Bone marrow (tissue), 2 donors: ENCODE measurements around the gene CDKN2B-AS1.

Source experiments
- DNase-seq, 2 donors: peaks; one replicate each; lab custom pipeline; 2025; lab: John Stamatoyannopoulos, UW

CDKN2B-AS1 gene

GRCh38 chr9:22118810-22119521 is 124.4 kb downstream of the CDKN2B-AS1 start:
- DNase-seq: no peak

GRCh38 chr9:22119522-22120158 is 125.0 kb downstream of the CDKN2B-AS1 start:
- DNase-seq: no peak

GRCh38 chr9:22120159-22120549 is 125.6 kb downstream of the CDKN2B-AS1 start:
- DNase-seq: no peak

GRCh38 chr9:22120595-22120994 is 126.0 kb downstream of the CDKN2B-AS1 start:
- no peak for DNase-seq

- DNase-seq: no peak
These were observed 129.8 kb downstream of the CDKN2B-AS1 start for GRCh38 chr9:22124263-22125011.

GRCh38 chr9:22129133-22129532 is 134.5 kb downstream of the CDKN2B-AS1 start:
- DNase-seq: no peak

- DNase-seq: no peak
These were observed 135.0 kb downstream of the CDKN2B-AS1 start for GRCh38 chr9:22129633-22130032.

GRCh38 chr9:22131817-22132216 is 137.2 kb downstream of the CDKN2B-AS1 start:
- no peak for DNase-seq

- DNase-seq: no peak
These were observed 139.8 kb downstream of the CDKN2B-AS1 start for GRCh38 chr9:22134390-22134789.

- no peak for DNase-seq
These were observed 142.0 kb downstream of the CDKN2B-AS1 start for GRCh38 chr9:22136461-22137096.

GRCh38 chr9:22138956-22139660 is 144.5 kb downstream of the CDKN2B-AS1 start:
- DNase-seq: no peak

- no peak for DNase-seq
These were observed 147.3 kb downstream of the CDKN2B-AS1 start for GRCh38 chr9:22141908-22142307.

GRCh38 chr9:22142671-22143070 is 148.1 kb downstream of the CDKN2B-AS1 start:
- no peak for DNase-seq

GRCh38 chr9:22143799-22144625 is 149.4 kb downstream of the CDKN2B-AS1 start:
- no peak for DNase-seq

GRCh38 chr9:22146604-22147003 is 152.0 kb downstream of the CDKN2B-AS1 start:
- DNase-seq: no peak

GRCh38 chr9:22147813-22148527 is 153.4 kb downstream of the CDKN2B-AS1 start:
- no peak for DNase-seq

- no peak for DNase-seq
These were observed 153.9 kb downstream of the CDKN2B-AS1 start for GRCh38 chr9:22148528-22148875.

GRCh38 chr9:22148876-22149637 is 154.5 kb downstream of the CDKN2B-AS1 start:
- DNase-seq: no peak

GRCh38 chr9:22154064-22154463 is 159.5 kb downstream of the CDKN2B-AS1 start:
- no peak for DNase-seq

- DNase-seq: no peak
These were observed 162.0 kb downstream of the CDKN2B-AS1 start for GRCh38 chr9:22156586-22156985.
